Keratinocyte (primary cell): ENCODE measurements around the gene ZNF646.

Source experiments
- CTCF ChIP-seq, 3 experiments: IDR thresholded peaks in 1 of 3; conservative IDR thresholded peaks in 1 of 3; optimal IDR thresholded peaks in 1 of 3; 2 replicates in 2 of 3; 3 replicates in 1 of 3; pipeline versions ENCODE3 to v1.5.1; 2011; ENCODE audit warnings: low read length in 3 of 3, mild to moderate bottlenecking in 3 of 3, moderate library complexity in 2 of 3, control low read depth in 1 of 3, inconsistent platforms in 1 of 3; ENCODE audit not compliant: insufficient read depth in 2 of 3; ENCODE audit errors: extremely low read depth in 1 of 3
- EZH2 ChIP-seq: IDR thresholded peaks from one replicate; pipeline ENCODE4 v1.6.1; 2012; ENCODE audit warnings: inconsistent platforms, mild to moderate bottlenecking, low read length, moderate library complexity

GRCh38 chr16:31093132-31093703, 19.0 kb downstream of the ZNF646 start:
- no peak for TF ChIP-seq CTCF (optimal IDR thresholded peaks at IDR 0.05 in 1 of 3, IDR thresholded peaks at IDR 0.05 in 1 of 3, conservative IDR thresholded peaks at IDR 0.05 in 1 of 3; ENCODE audit: extremely low read depth in 1 of 3, insufficient read depth in 2 of 3, low read length in 3 of 3)
- no peak for TF ChIP-seq EZH2
